Measurements from ENCODE around the gene DGCR6.
"Not testable (repeated sequence)": the region's sequence is repeated elsewhere in the genome, so short reads cannot be mapped to it uniquely, and the experiment has no call there.

The DGCR6 gene

GRCh38 chr22:18960166-18960820 lies 54.2 kb downstream of the DGCR6 start:
- DNase-seq (ENCODE audit: low read depth, low spot score) = not testable (repeated sequence)

DNA sequence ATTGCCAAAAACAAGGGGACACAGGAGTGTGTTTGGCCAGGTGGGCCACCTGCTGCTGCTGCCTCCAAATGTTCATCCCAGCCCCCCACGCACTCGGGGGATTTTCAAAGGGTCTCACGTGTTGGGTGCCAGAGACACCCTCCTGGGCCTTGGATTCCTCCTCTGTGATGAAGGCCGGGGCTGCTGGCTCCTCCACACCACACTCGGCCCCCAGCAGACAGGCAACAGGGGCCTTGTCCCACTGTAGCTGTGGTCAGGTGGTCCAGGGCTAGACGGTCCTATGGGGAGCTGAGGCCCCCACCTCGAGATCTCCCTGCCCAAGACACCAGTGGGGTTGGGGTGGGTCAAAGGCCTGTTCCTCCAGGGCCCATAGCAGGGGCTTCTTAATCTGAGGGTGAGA lies 55.1 kb downstream of the DGCR6 start:
- not testable (repeated sequence) for DNase-seq (ENCODE audit: low read depth, low spot score)

All from brain pericyte (primary cell).